GM18909 (cell line): Measurements from ENCODE around the gene GALE.
"Not testable (repeated sequence)": the region's sequence is repeated elsewhere in the genome, so short reads cannot be mapped to it uniquely, and the experiment has no call there.

ENCODE experiments used
- ATAC-seq: cut with Tn5 transposase; IDR thresholded peaks from one replicate; pipeline ENCODE4 v1.9.1; 2021; ENCODE audit warnings: mild to moderate bottlenecking; ENCODE audit not compliant: unreplicated experiment, poor library complexity

The GALE gene

GRCh38 chr1:23810818-23811540 is 10.4 kb upstream of the GALE start:
- ATAC-seq: peak; percentile 65

- ATAC-seq: peak; percentile 61
Observed at GRCh38 chr1:23809751-23810171, 9.2 kb upstream of the GALE start.

- ATAC-seq: no peak
Observed at GRCh38 chr1:23807453-23807852, 6.9 kb upstream of the GALE start.

- no peak for ATAC-seq
Observed at GRCh38 chr1:23806280-23806679, 5.7 kb upstream of the GALE start.

GRCh38 chr1:23805025-23805424 is 4.5 kb upstream of the GALE start:
- ATAC-seq: no peak

- no peak for ATAC-seq
Observed at GRCh38 chr1:23804183-23804835, 3.8 kb upstream of the GALE start.

GRCh38 chr1:23803674-23804073 is 3.1 kb upstream of the GALE start:
- no peak for ATAC-seq

GRCh38 chr1:23802809-23803342 is 2.3 kb upstream of the GALE start:
- not testable (repeated sequence) for ATAC-seq

- ATAC-seq: no peak
Observed at GRCh38 chr1:23801876-23802275, 1.3 kb upstream of the GALE start.

GRCh38 chr1:23801338-23801748 is 789 bp upstream of the GALE start:
- ATAC-seq: no peak

GRCh38 chr1:23799570-23800399 is 769 bp downstream of the GALE start:
- ATAC-seq: peak; percentile 14

GRCh38 chr1:23799255-23799569 is 1.3 kb downstream of the GALE start:
- ATAC-seq: no peak

- ATAC-seq: no peak
Observed at GRCh38 chr1:23798662-23799142, 1.9 kb downstream of the GALE start.

GRCh38 chr1:23797478-23798448 is 2.8 kb downstream of the GALE start:
- no peak for ATAC-seq

GRCh38 chr1:23796466-23797271 is 3.9 kb downstream of the GALE start:
- ATAC-seq: no peak

- ATAC-seq: no peak
Observed at GRCh38 chr1:23795676-23796465, 4.7 kb downstream of the GALE start.

- not testable (repeated sequence) for ATAC-seq
Observed at GRCh38 chr1:23794732-23795182, 5.8 kb downstream of the GALE start.
